ENCODE data around the gene MAP4K5.

Gene MAP4K5

DNA sequence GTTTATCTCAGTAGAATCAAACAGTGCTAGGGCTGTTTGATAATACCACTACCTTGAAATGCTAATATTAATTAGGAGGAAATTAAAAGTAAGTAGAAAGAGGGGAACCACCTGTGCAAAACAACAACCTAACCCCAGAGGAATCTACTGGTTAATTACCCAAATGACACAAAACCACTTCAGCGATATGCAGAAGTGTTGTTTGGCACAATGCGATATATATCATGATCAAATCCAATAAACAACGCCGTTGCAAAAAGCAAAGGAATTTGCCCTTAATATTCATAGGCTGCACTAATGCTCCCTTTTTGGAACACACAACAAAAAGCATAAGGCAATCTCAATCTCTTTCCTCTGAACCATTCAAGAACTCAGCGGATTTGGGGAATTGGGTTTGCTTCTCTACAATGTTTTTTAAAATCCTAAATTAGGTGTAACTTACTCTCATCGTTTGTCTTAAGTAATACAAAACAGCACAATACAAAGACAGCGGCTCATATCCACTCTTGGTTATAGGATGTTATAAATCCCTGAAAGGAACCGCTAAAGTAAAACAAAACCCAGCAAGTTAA is 1.5 kb downstream of the MAP4K5 start:
- FAIRE-seq (no peak), DNase-seq (ENCODE audit: insufficient read length) (no peak)
- TF ChIP-seq TAF1 (IDR thresholded peaks at IDR 0.05; ENCODE audit: borderline replicate concordance, low read depth, low read length) (no peak), POLR2AphosphoS5 (IDR thresholded peaks at IDR 0.05; ENCODE audit: low read depth, low read length) (no peak), POLR2A (IDR thresholded peaks at IDR 0.05; ENCODE audit: low read depth, low read length) (no peak)

DNA sequence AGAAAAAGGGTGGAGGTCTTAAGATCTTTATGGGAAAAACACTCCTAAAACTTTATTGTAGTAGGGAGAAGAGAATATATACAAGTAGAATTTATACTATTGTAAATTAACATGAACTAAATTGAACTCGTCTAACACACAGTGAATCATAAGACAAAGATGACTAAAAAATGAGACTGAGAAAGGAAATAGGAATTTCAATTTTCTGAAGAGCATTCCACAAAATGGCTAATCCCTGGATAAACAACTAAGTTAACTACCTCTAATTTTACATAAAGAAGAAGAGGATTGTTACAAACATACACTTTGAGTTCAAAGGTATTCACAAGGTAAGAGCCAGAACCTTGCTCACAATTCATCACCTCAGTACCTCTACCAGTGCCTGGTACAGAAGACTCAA is 2.0 kb downstream of the MAP4K5 start:
- no peak for DNase-seq (ENCODE audit: insufficient read length)
- no peak for TF ChIP-seq POLR2AphosphoS5 (IDR thresholded peaks at IDR 0.05; ENCODE audit: low read depth, low read length)
- TF ChIP-seq TAF1 (IDR thresholded peaks at IDR 0.05; ENCODE audit: borderline replicate concordance, low read depth, low read length): no peak
- TF ChIP-seq POLR2A (IDR thresholded peaks at IDR 0.05; ENCODE audit: low read depth, low read length): no peak

DNA sequence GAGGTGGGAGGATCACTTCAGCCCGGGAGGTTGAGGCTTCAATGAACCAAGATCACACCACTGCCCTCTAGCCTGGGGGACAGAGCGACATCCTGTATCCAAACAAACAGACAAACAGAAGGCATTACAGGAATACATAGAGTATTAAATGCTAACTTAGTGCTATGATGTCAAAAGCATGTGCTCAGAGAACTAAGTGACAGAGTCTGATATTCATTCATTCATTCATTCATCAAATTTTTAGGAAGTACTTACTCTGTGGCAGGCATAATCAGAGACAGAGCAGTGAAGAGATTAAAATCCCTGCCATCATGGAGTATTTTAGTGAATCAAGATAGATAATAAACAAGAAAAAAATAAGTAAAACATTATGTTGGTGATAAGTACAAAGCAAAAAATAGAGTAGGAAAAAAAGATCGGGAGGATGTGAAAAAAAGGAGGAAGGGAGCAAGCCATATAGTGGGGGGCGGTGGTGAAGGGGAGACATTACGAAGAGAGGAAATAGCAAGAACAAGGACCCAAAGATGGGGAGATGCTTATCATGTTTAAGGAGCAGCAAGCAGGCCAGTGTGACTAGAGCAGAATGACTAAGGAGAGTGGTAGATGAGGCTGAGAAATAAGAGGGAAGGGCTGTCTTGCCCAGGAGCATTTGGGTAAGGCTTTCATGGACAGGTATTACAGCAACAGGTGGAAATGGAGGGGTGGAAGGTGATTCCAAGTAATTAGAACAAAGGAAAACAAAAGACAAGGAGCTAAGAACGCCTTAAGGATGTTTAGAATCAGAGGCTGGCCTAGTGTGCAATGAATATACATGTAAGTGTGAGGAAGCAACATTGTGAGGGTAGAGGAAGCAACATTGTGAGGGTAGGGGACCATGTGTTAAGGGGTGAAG is 2.8 kb downstream of the MAP4K5 start:
- FAIRE-seq (peak; percentile 57), DNase-seq (ENCODE audit: insufficient read length) (no peak)
- no peak for TF ChIP-seq TAF1 (IDR thresholded peaks at IDR 0.05; ENCODE audit: borderline replicate concordance, low read depth, low read length)
- no peak for TF ChIP-seq POLR2A (IDR thresholded peaks at IDR 0.05; ENCODE audit: low read depth, low read length)
- no peak for TF ChIP-seq POLR2AphosphoS5 (IDR thresholded peaks at IDR 0.05; ENCODE audit: low read depth, low read length)

More for the DNA sequence above, 2.0 kb downstream of the MAP4K5 start:
- no peak for FAIRE-seq

DNA sequence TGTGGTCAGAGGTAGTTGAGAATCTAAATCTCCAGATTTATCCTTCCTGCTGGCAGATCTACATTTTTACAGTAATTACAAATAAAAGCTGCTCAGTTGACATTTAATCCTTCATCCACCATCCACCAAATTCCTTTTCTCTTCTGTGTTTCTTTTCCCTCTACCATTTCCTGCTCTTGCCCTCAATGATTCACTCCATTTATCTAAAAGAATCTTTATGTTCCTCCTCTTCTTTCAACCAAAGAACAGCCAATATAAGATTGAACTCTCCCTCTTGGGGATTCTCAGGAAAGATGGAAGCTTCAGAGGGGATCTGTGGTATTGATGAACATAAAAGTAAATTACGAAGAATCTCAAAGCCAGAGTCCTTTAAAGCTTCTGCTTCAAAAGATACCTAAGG is 4.4 kb downstream of the MAP4K5 start:
- TF ChIP-seq POLR2AphosphoS5 (IDR thresholded peaks at IDR 0.05; ENCODE audit: low read depth, low read length) (no peak), TAF1 (IDR thresholded peaks at IDR 0.05; ENCODE audit: borderline replicate concordance, low read depth, low read length) (no peak), POLR2A (IDR thresholded peaks at IDR 0.05; ENCODE audit: low read depth, low read length) (no peak)
- FAIRE-seq: no peak
- DNase-seq (ENCODE audit: insufficient read length): no peak

DNA sequence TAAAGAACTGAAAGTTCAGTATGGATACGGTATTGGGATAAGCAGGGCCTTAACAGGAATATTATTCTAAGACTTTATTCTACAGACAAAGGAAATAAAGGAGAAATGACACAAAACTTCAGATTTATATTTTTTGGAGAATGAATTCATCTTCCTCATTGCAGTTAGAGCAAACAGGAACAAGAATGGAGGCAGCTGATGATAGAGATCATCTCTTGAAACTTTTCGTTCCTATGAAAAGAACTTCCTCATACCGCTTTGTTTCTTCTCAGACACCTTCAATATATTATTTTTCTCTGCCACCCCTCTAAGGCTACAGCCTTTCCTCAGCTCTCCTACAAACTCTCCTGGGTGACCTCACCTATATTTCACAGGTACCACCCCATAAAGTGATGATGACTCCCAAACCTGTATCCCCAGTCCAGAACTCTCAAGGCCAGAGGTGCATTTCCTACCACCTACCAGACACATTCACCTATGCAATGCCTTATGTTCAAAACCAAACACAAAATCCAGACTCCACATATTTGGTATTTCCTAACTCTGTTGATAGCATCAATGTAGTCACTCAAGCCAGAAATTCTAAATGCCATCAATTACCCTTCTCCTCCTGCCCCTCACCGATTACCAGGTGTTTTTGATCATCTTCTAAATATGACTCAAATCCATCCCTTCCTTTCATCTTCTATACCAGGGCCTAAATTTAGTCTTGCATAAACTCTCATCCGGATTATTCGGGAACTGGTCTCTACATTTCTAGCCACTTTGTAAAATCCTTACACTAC is 7.4 kb downstream of the MAP4K5 start:
- FAIRE-seq (no peak), DNase-seq (ENCODE audit: insufficient read length) (no peak)
- no peak for TF ChIP-seq POLR2A (IDR thresholded peaks at IDR 0.05; ENCODE audit: low read depth, low read length)
- TF ChIP-seq POLR2AphosphoS5 (IDR thresholded peaks at IDR 0.05; ENCODE audit: low read depth, low read length): no peak
- no peak for TF ChIP-seq TAF1 (IDR thresholded peaks at IDR 0.05; ENCODE audit: borderline replicate concordance, low read depth, low read length)

DNA sequence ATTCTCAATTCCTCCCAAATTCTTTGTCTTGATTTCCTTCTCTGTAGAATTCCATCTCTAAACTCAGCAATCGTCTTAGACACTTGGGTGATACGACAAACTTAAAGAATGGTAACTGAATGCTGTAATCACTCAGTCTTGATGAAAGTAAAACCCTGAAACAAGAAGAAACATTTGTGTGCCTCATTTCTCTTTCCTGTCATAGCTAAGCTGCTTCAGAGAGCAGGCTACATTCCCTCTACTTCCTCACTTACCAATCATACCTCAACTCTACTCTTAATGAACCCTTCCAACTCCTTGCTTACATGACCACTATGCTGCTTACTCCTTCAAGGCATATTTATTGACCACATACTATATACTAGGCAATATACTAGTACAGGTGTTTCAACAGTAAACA is 8.3 kb downstream of the MAP4K5 start:
- no peak for DNase-seq (ENCODE audit: insufficient read length)
- TF ChIP-seq POLR2AphosphoS5 (IDR thresholded peaks at IDR 0.05; ENCODE audit: low read depth, low read length): no peak
- no peak for TF ChIP-seq POLR2A (IDR thresholded peaks at IDR 0.05; ENCODE audit: low read depth, low read length)
- no peak for TF ChIP-seq TAF1 (IDR thresholded peaks at IDR 0.05; ENCODE audit: borderline replicate concordance, low read depth, low read length)
- FAIRE-seq: no peak

DNA sequence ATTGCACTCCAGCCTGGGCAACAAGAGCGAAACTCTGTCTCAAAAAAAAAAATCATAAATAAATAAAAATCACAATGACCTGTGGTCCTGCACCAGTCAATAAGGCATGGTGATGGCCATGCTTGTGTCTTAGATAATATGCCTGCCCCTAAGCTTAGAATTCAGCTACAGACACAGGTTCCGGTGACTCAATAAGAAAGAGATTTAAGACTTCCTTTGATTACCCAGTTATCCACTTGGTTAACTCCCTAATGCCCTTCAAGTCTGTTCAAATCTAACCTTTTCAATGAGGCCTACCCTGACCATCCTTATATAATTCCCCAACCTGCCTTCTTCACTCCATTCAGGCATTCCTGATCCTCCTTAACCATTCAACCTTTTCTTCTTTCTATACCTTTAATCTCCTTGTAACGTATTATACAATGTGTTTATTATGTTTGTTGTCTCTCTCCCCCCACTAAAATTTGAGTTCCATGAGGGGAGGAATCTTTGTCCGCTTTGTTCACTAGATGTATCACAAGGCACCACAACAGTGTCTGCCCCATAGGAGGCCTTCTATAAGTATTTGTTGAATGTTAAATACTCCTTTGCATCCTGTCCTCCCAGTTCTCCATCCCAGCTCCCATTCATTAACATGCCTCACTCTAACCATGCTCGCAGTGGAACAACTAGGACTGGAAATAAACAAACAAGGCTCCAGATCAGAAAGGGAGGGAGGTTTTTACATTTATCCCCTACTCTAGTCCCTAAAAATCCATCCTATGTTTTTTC is 8.9 kb downstream of the MAP4K5 start:
- FAIRE-seq: no peak
- no peak for DNase-seq (ENCODE audit: insufficient read length)
- TF ChIP-seq POLR2A (IDR thresholded peaks at IDR 0.05; ENCODE audit: low read depth, low read length): no peak
- TF ChIP-seq TAF1 (IDR thresholded peaks at IDR 0.05; ENCODE audit: borderline replicate concordance, low read depth, low read length): no peak
- no peak for TF ChIP-seq POLR2AphosphoS5 (IDR thresholded peaks at IDR 0.05; ENCODE audit: low read depth, low read length)

DNA sequence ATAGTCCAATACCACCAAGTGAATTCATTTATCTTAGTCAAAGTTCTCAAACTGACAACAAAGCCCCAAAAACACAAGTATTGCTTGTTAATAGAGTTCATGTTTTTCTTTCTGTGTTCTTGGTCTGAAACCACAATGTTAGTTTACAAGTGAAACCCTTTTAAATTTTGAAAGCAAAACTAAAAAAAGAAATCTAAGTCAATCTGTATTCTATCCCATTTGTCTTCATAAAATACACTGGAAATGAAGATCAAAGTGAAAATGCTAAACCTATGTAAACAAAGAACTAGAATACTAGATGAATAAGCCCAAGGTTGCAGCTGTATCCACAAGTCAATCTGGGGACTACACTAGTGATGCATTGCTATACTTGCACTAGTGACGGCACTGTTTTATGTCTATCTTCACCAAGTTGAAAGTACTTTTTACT is 10.4 kb downstream of the MAP4K5 start:
- TF ChIP-seq POLR2A (IDR thresholded peaks at IDR 0.05; ENCODE audit: low read depth, low read length) (no peak), TAF1 (IDR thresholded peaks at IDR 0.05; ENCODE audit: borderline replicate concordance, low read depth, low read length) (no peak), POLR2AphosphoS5 (IDR thresholded peaks at IDR 0.05; ENCODE audit: low read depth, low read length) (no peak)
- DNase-seq (ENCODE audit: insufficient read length) (no peak), FAIRE-seq (peak; percentile 78)

DNA sequence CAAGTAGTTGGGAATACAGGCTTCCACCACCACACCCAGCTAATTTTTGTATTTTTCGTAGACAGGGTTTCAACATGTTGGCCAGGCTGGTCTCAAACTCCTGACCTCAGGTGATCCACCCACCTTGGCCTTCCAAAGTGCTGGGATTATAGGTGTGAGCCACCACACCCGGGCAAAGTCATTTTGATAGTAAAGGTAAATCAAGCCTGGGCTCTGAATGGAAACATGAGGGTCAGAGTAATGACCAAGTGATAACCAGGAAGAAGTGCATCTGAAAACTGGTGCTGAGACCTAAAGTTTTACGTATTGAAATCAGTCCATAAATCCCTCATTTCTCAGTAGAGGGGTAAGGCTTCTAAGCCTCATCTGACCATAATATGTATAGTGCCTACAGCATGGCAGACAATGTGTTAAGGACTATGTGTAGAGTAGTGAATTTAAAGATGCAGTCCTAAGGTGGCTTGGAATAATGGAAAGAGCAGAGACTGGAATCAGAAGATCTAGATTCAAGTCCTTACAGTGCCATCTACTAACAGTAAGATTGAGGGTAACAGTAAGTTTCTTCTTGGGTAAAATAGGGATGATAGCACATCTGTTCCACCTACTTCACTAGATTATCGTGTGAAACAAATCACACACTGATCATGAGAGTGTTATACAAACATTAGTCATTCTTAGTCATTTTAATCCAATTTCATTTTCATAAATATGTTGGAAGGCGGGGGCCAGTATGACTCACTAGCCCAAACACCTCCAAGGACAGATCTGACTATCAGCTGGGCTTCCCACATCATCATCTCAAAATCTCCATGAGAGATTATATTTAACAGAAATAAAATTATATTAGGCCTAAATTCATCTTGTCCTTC is 11.2 kb downstream of the MAP4K5 start:
- FAIRE-seq: peak; percentile 92
- DNase-seq (ENCODE audit: insufficient read length): no peak
- no peak for TF ChIP-seq POLR2AphosphoS5 (IDR thresholded peaks at IDR 0.05; ENCODE audit: low read depth, low read length)
- TF ChIP-seq POLR2A (IDR thresholded peaks at IDR 0.05; ENCODE audit: low read depth, low read length): no peak
- no peak for TF ChIP-seq TAF1 (IDR thresholded peaks at IDR 0.05; ENCODE audit: borderline replicate concordance, low read depth, low read length)

DNA sequence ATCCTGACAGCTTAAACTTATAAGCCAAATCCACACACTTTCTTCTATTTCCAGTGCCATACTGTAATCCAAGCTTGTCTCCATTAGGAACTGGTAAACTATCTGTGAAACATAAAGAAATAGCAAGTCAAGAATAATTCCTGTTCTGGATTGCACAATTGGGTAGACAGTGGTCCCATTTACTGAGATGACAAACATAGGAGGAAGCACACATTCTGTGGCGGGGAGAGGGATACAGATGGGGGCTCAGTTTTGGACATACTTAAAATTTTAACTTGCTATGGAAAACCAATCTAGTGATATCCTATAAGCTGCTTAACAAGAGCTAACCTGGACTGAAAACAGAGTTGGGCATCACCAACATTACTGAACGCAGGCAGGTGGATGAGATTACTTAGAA is 16.3 kb downstream of the MAP4K5 start:
- DNase-seq (ENCODE audit: insufficient read length) (no peak), FAIRE-seq (peak; percentile 42)
- TF ChIP-seq POLR2A (IDR thresholded peaks at IDR 0.05; ENCODE audit: low read depth, low read length): no peak
- TF ChIP-seq POLR2AphosphoS5 (IDR thresholded peaks at IDR 0.05; ENCODE audit: low read depth, low read length): no peak
- TF ChIP-seq TAF1 (IDR thresholded peaks at IDR 0.05; ENCODE audit: borderline replicate concordance, low read depth, low read length): no peak

Measured in GM12892 (cell line).